HepG2 (cell line): ENCODE results near the gene TMEM183A. TPM values are rescaled to one million over a fixed set of nuclear protein-coding genes. Genes with fewer than 3 reads are reported as not detected.

Source experiments
- EHMT2 ChIP-seq: fragments of 200-600 bp; sonication (generic); IDR thresholded peaks from 2 replicates; pipeline ENCODE4 v1.7.0; 2017; ENCODE audit warnings: antibody characterized with exemption, low read depth, low read length, borderline replicate concordance
- FOSL2 ChIP-seq: sonication (generic); formaldehyde crosslinking; IDR thresholded peaks from 2 replicates; pipeline ENCODE4 v1.4.0; 2020; ENCODE audit warnings: missing genetic modification reagents
- FOXP1 ChIP-seq, 2 experiments: fragments of 450-650 bp in 1 of 2; IDR thresholded peaks; 2 replicates each; pipeline ENCODE4 v1.6.1; 2017 to 2018; ENCODE audit warnings: antibody characterized with exemption in 1 of 2
- HNRNPUL1 ChIP-seq: fragments of 200-400 bp; formaldehyde crosslinking; IDR thresholded peaks from 2 replicates; pipeline ENCODE4 v1.6.1; 2017; ENCODE audit warnings: low read depth, mild to moderate bottlenecking, low read length, moderate library complexity
- KLF11 ChIP-seq: IDR thresholded peaks from 2 replicates; pipeline ENCODE4 v1.6.1; 2016; ENCODE audit warnings: missing compliant biosample characterization
- MTF2 ChIP-seq: sonication (generic); formaldehyde crosslinking; IDR thresholded peaks from 2 replicates; pipeline ENCODE4 v1.5.0; 2020; ENCODE audit warnings: missing genetic modification reagents, borderline replicate concordance
- NKX3-1 ChIP-seq: sonication (generic); formaldehyde crosslinking; IDR thresholded peaks from 2 replicates; pipeline ENCODE4 v1.5.0; 2020; ENCODE audit warnings: missing genetic modification reagents
- POGZ ChIP-seq: sonication (generic); formaldehyde crosslinking; IDR thresholded peaks from 2 replicates; pipeline ENCODE4 v1.4.0; 2020; ENCODE audit warnings: mild to moderate bottlenecking, missing genetic modification reagents
- POLR2AphosphoS2 ChIP-seq: IDR thresholded peaks from 2 replicates; pipeline ENCODE4 v1.6.1; 2011; ENCODE audit warnings: low read depth, low read length, improper control_type of control experiment
- SIN3B ChIP-seq: fragments of 150-350 bp; IDR thresholded peaks from 2 replicates; pipeline ENCODE4 v1.6.1; 2014; ENCODE audit warnings: low read length
- ZNF235 ChIP-seq: sonication (generic); formaldehyde crosslinking; IDR thresholded peaks from 2 replicates; pipeline ENCODE4 v1.8.1; 2023; ENCODE audit warnings: mild to moderate bottlenecking, missing genetic modification reagents, borderline replicate concordance
- ZNF83 ChIP-seq: sonication (generic); formaldehyde crosslinking; IDR thresholded peaks from 2 replicates; pipeline ENCODE4 v1.4.0; 2020; ENCODE audit warnings: missing genetic modification reagents, mild to moderate bottlenecking, borderline replicate concordance
- polyA plus RNA-seq, 8 experiments: library from polyadenylated mRNA; depleted of rRNA in 3 of 8; stranded (reverse) in 7 of 8; unstranded in 1 of 8; fragments of >200 nt; fragmentation: Illumina TruSeq in 4 of 8; extraction: Trizol in 4 of 8; gene quantifications; 2 replicates each; pipeline versions ENCODE4 v1.2.1 to v1.2.3, GENCODE V29; 2011 to 2016; ENCODE audit warnings: low read depth in 4 of 8, missing spikeins in 1 of 8, mixed read lengths in 1 of 8; ENCODE audit not compliant: insufficient read depth in 1 of 8
- total RNA-seq, 5 experiments: library from RNA; depleted of rRNA; stranded (reverse); fragments of >200 nt; fragmentation: Illumina TruSeq; extraction: Trizol; gene quantifications; 2 replicates each; pipeline ENCODE4 v1.2.3, GENCODE V29; 2016; ENCODE audit warnings: low read depth in 1 of 5
- TF ChIP-seq, protein P1 (sequence below): sonication (generic); formaldehyde crosslinking; IDR thresholded peaks from 2 replicates; pipeline ENCODE4 v1.9.0; 2021; ENCODE audit warnings: mild to moderate bottlenecking, missing genetic modification reagents

Gene TMEM183A
- total and polyA plus RNA-seq, 2 of the 13 experiments (the other 11 are each of a cell fraction or from before 2014, with no cell fraction given) = 59.7 to 82.0 TPM

- TF ChIP-seq ZNF235 (CRISPR knock-in tag) (no peak), FOXP1 (IDR thresholded peaks at IDR 0.05) (no peak), FOXP1 (CRISPR knock-in tag; IDR thresholded peaks at IDR 0.05) (no peak), ZNF83 (CRISPR knock-in tag) (no peak), SIN3B (no peak), POGZ (CRISPR knock-in tag) (peak; percentile 7; the same call in 1 of the 2 replicates), NKX3-1 (CRISPR knock-in tag) (no peak), HNRNPUL1 (no peak), EHMT2 (no peak), FOSL2 (CRISPR knock-in tag) (no peak), MTF2 (CRISPR knock-in tag) (peak; percentile 65; the same call in 1 of the 2 replicates), KLF11 (0 out of 2 replicates have a peak, but pooled peaks have one; percentile 5), POLR2AphosphoS2 (no peak)
- TF ChIP-seq, protein P1, sequence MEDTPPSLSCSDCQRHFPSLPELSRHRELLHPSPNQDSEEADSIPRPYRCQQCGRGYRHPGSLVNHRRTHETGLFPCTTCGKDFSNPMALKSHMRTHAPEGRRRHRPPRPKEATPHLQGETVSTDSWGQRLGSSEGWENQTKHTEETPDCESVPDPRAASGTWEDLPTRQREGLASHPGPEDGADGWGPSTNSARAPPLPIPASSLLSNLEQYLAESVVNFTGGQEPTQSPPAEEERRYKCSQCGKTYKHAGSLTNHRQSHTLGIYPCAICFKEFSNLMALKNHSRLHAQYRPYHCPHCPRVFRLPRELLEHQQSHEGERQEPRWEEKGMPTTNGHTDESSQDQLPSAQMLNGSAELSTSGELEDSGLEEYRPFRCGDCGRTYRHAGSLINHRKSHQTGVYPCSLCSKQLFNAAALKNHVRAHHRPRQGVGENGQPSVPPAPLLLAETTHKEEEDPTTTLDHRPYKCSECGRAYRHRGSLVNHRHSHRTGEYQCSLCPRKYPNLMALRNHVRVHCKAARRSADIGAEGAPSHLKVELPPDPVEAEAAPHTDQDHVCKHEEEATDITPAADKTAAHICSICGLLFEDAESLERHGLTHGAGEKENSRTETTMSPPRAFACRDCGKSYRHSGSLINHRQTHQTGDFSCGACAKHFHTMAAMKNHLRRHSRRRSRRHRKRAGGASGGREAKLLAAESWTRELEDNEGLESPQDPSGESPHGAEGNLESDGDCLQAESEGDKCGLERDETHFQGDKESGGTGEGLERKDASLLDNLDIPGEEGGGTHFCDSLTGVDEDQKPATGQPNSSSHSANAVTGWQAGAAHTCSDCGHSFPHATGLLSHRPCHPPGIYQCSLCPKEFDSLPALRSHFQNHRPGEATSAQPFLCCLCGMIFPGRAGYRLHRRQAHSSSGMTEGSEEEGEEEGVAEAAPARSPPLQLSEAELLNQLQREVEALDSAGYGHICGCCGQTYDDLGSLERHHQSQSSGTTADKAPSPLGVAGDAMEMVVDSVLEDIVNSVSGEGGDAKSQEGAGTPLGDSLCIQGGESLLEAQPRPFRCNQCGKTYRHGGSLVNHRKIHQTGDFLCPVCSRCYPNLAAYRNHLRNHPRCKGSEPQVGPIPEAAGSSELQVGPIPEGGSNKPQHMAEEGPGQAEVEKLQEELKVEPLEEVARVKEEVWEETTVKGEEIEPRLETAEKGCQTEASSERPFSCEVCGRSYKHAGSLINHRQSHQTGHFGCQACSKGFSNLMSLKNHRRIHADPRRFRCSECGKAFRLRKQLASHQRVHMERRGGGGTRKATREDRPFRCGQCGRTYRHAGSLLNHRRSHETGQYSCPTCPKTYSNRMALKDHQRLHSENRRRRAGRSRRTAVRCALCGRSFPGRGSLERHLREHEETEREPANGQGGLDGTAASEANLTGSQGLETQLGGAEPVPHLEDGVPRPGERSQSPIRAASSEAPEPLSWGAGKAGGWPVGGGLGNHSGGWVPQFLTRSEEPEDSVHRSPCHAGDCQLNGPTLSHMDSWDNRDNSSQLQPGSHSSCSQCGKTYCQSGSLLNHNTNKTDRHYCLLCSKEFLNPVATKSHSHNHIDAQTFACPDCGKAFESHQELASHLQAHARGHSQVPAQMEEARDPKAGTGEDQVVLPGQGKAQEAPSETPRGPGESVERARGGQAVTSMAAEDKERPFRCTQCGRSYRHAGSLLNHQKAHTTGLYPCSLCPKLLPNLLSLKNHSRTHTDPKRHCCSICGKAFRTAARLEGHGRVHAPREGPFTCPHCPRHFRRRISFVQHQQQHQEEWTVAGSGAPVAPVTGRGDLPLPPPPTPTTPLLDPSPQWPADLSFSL (CRISPR knock-in tag) = 0 out of 2 replicates have a peak, but pooled peaks have one; percentile 41
These were observed 48.5 kb upstream of the TMEM183A start (continued) for GRCh38 chr1:202958544-202959275.
